ENCODE results near the gene CHAMP1.

The CHAMP1 gene

DNA sequence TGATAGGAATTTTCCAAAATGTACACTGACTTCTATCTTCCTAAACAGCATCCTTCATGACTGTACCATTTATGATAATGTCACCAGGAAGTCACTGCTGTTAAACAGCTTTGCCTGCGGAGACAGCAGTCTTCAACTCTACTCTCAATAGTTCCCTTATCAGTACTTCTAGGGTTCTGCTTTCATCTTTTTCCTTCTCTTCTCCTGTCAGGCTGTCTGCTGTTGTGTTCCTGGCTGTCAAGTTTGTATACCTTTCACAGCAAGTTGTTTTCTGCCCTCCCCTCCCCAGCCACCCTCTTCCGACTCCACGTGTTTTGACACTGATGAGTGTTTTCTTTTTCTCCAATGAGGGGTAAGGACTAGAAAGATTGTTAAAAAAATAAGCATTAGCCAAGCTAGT is 30.7 kb upstream of the CHAMP1 start:
- TF ChIP-seq ZNF274 (IDR thresholded peaks at IDR 0.05; ENCODE audit: low read depth, low read length): no peak
- H3K4me3 ChIP-seq (ENCODE audit: low read length): peak overlapping the region; percentile 20; the same call in 1 of the 2 replicates

DNA sequence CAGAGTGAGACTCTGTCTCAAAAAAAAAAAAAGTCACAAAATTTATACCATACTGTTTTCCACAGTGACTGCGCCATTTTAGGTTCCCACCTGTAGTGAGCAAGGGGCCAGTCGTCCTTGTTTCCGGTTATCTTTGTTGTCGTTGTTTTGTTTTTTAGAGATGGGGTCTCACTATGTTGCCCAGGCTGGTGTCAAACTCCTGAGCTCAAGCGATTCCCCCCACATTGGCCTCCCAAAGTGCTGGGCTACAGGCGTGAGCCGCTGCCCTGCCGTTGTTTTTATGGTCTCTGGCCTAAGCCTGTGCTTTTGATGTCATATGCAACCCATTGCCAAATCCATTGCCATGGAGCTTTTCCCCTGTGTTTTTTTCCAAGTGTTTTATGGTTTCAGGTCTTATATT is 29.6 kb upstream of the CHAMP1 start:
- no peak overlapping the region for H3K4me3 ChIP-seq (ENCODE audit: low read length)
- TF ChIP-seq ZNF274 (IDR thresholded peaks at IDR 0.05; ENCODE audit: low read depth, low read length): no peak

DNA sequence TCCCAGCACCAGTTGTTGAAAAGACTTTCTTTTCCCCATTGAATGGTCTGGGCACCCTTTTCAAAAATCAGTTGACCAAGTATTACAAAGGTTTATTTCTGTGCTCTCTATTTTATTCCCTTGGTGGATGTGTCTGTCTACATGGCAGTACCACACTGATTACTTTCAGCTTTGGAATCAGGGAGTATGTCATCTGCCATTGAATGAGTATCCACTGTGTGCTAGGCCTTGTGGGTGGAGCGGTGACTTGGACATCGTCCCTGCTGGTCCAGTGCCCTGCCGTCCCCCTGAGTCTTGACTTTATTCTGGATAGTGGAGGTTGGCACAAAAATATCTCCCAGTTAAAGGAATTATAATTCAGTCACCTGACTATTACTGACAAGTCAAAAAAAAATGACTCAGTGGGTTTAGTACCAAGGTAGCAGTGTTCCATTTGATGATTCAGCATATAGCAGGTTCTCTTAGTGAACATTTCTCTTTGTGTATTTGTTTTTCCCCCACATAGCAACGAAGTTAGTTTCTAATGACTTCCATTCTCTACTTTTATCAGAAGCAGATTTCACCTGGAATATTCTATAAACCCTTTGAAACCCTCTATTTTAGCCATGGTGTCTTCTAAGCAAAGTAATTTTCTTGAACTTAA is 29.0 kb upstream of the CHAMP1 start:
- H3K4me3 ChIP-seq (ENCODE audit: low read length): no peak overlapping the region
- no peak for TF ChIP-seq ZNF274 (IDR thresholded peaks at IDR 0.05; ENCODE audit: low read depth, low read length)

DNA sequence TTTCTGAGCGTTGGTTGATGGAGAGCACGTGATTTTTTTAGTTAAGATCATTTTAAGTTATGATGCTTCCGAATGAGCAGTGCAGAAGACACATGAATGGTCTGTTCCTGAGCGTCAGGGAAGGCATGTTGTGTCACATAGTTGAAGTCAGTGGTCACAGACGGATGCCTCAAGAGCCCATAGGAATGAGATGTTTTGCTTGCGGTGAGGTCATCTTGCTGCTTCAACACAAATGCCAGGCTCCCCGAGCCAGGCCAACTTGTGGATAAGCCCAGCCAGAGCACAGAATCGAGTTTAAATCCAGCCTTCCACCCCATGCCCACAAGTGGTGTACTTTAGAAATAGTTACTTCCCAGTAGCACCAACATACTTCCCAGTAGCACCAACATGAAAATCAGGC is 27.5 kb upstream of the CHAMP1 start:
- no peak for TF ChIP-seq ZNF274 (IDR thresholded peaks at IDR 0.05; ENCODE audit: low read depth, low read length)
- H3K4me3 ChIP-seq (ENCODE audit: low read length): no peak overlapping the region

DNA sequence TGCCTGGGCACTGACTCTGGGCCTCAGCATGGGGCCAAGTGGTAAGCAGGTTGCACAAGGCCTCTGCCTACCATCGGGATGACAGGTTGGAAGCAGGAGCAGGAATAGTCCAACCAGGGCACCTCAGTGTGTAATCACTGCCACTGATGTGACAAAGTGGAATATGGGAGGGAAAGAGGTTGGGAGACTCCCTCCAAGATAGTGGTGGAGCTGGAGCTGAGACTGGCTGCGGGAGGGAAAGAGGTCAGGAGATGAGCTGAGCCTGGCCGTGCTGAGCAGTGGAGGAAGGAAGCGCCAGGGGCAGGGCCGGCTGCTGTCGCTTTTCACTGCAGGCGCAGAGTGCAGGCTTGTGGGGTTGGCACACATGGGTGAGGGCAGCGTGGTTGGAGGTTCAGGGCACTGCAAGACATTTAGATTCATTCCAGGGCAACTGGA is 26.1 kb upstream of the CHAMP1 start:
- no peak for TF ChIP-seq ZNF274 (IDR thresholded peaks at IDR 0.05; ENCODE audit: low read depth, low read length)
- no peak overlapping the region for H3K4me3 ChIP-seq (ENCODE audit: low read length)

DNA sequence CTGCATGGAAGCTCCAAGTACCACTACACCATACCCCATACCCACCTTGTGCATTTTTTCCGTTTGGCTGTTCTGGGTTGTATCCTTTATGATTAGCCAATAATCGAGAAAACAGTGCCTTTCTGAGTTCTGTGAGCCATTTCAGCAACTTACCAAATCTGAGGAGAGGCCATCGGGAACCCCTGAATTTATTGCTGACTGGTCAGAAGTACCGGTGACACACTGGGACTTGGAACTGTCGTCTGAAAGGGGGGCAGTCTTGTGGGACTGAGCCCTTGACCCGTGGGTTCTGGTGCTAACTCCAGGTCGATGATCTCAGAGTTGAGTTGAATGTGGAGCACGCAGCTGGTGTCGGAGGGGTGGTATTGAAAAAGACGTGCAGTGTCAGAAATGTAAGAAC is 17.9 kb upstream of the CHAMP1 start:
- TF ChIP-seq ZNF274 (IDR thresholded peaks at IDR 0.05; ENCODE audit: low read depth, low read length): no peak
- no peak overlapping the region for H3K4me3 ChIP-seq (ENCODE audit: low read length)

DNA sequence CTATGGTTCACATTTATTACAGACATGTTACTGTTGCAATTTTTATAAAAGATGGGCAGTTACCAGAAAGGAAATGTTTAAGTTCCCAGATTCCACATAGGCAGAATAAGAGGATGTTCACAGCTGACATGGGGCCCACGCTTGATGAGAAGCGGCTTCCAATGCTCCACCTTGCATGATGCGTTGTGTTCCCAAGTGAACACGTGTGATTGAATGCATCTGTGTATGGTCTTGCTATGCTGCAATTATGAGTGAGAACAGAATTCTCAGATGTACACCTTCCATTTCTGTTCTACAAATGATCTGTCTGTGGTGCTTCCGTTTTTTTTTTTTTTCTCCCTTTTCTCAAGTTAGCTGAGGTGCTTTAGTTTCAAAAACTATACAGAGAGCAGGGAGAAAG is 17.4 kb upstream of the CHAMP1 start:
- no peak overlapping the region for H3K4me3 ChIP-seq (ENCODE audit: low read length)
- no peak for TF ChIP-seq ZNF274 (IDR thresholded peaks at IDR 0.05; ENCODE audit: low read depth, low read length)

DNA sequence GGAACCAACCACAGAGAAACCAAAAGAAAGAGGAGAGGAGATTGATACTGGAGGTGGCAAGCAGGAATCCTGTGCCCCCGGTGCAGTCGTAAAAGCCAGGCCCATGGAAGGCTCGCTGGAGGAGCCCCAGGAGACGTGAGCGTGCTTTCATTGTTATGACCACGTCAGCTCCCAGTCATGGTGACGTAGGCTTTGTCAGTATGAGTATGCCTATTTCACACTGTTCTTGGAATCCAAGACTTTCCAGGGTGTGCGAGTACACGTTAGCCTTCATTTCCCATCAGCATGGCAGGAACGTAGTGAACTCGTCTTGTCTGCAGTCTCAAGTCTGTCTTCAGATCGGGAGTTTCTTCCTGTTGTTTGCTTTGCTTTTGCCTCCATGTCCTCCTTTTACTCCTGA is 15.4 kb upstream of the CHAMP1 start:
- TF ChIP-seq ZNF274 (IDR thresholded peaks at IDR 0.05; ENCODE audit: low read depth, low read length): no peak
- no peak overlapping the region for H3K4me3 ChIP-seq (ENCODE audit: low read length)

DNA sequence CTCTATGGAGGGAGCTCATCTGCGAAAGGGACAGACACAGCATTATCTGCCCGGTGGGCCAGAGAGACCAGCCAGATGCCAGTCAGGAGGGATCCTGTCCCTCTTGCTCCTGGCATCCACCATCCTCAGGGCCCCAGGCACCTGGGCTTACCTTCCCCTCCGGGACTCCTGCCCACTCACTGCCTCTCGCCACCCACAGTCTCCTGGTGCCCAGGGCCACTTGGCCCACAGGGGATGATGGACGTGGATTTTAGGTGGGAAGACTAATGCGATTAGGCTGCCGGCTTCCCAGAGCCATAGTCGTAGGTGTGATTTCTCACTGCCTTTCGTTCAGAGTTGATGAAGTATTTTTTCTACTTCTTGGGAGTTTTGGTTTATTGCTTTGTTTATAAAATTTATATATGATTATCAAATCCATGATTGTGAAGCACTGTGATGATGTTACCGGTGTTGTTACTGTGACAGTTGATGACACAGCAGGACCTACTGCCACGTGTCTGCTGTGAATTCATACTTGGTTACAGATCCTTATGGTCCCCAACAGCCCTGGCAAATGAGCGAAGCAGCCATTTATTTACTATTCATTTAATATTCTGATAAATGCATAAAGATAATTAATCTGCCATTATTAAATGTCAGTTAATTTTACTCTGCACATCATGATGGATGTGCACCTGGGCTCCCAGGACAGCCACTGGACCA is 14.5 kb upstream of the CHAMP1 start:
- H3K4me3 ChIP-seq (ENCODE audit: low read length): no peak overlapping the region
- no peak for TF ChIP-seq ZNF274 (IDR thresholded peaks at IDR 0.05; ENCODE audit: low read depth, low read length)

DNA sequence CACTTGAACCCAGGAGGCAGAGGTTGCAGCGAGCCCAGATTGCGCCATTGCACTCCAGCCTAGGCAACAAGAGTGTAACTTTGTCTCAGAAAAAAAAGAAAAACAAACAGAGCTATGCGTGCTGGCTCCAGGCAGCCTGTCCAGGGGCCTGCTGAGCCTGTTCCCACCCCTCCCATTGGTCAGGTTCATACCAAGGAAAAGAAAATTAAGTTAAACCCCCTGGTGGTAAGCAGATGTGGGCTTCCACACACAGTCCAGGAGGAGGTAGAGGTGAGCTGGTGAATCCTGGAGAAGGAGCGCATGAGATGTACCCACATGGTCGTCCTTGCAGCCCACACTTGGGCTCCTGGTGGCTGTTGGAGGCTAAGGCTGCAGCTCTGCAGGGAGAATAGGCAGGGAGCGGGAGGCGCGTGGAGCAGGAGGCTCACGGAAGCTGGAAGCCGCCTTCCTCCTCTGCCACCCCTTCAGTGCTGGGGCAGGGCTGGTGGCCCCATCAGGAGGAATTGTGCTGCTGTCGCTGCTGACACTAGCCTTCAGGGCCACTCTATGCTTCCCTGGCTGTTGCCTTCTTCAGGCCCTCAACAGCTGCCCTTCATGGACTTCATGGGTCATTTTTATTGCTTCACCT is 10.5 kb upstream of the CHAMP1 start:
- no peak overlapping the region for H3K4me3 ChIP-seq (ENCODE audit: low read length)
- no peak for TF ChIP-seq ZNF274 (IDR thresholded peaks at IDR 0.05; ENCODE audit: low read depth, low read length)

DNA sequence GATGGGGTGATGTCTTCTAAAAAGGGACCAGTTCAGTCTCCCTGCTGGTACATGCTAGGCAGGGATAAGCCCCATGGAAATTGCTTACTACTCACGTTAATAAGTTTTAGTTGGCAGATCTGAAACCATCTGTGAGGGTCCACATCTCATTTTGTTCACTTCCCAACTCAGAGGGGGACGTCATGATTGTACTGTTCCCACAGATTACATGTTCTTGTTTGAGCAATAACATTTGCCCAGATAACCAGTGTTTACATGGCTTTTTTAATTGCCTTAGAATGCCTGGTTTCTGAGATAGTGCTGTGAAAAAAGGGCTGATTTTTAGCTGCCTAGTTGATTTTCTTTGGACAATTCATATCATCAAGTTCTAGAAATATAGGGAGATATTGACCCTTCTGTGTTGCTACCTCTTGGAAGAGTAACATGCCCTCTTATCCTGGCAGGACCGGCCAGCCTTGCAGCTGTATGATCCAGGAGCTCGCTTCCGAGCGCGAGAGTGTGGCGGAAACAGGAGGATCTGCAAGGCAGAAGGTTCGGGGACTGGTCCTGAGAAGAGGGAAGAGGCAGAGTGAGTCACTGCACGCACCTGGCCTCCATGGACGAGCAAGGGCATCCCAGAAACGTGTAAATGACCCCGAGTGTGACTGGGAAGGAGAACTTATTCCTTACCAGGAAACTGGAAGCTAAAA is 9.8 kb upstream of the CHAMP1 start:
- no peak overlapping the region for H3K4me3 ChIP-seq (ENCODE audit: low read length)

DNA sequence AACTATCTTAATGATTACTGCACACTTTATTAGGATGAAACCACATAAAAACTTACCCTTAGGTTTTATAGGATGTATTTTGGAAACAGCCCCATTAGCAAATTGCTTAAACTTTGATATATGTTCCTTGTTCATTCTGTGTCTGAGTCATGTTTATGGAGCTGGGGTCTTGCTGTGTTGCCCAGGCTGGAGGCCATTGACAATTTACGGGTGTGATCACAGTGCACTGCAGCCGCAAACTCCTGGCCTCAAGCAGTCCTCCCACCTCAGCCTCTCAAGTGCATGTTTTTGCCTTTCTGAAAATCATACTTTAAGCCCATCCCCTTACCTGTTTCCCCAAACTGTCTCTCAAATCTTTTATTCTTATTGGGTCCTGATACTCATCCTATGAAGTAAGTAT is 5.2 kb upstream of the CHAMP1 start:
- no peak for TF ChIP-seq ZNF274 (IDR thresholded peaks at IDR 0.05; ENCODE audit: low read depth, low read length)
- H3K4me3 ChIP-seq (ENCODE audit: low read length): no peak overlapping the region

More for the DNA sequence above, 9.8 kb upstream of the CHAMP1 start:
- no peak for TF ChIP-seq ZNF274 (IDR thresholded peaks at IDR 0.05; ENCODE audit: low read depth, low read length)

DNA sequence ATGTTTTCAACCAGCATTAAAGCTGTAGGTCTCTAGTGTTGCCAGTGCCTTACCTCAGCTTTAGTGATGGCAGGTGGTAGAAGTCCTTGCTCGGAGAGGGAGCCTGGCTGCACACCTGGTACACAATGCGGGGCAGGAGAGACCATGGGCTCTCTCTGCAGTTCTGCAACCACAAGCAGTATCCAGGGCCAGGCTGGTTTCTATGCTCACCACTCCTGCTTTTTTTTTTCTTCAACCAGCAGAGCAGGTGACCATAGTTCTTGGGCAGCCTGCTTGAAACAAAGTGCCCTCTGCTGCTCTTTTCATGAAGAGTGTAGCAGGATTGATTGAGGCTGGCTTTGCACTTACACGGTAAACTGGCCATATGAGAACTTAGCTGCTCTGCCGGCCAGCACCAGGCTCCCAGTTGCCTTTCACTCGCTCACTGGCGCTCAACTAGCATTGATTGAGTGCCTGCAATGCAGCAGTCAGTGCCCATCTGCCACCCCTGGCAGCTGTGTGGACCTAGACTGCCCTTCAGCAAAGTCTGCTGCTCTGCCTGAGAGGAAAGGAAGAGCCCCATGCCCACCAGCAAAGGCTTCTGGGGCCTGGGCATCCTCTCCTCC is 4.4 kb upstream of the CHAMP1 start:
- TF ChIP-seq ZNF274 (IDR thresholded peaks at IDR 0.05; ENCODE audit: low read depth, low read length): no peak
- no peak overlapping the region for H3K4me3 ChIP-seq (ENCODE audit: low read length)

DNA sequence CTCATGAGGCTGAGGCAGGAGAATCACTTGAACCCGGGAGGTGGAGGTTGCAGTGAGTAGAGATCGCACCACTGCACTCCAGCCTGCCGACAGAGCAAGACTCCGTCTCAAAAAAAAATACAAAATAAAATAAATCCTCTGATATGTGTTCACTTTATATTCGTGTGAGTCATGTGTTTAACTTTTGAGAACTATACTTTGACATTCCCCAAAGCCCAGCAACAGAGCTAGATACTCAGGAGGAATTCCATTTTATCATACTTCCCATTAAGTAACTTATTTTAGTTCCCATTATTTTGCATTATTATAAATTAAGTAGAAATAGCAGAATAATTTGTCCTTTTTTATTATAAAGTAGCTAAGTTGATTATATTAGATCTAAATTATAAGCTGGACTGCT is 3.3 kb upstream of the CHAMP1 start:
- no peak overlapping the region for H3K4me3 ChIP-seq (ENCODE audit: low read length)
- no peak for TF ChIP-seq ZNF274 (IDR thresholded peaks at IDR 0.05; ENCODE audit: low read depth, low read length)

Data from GM08714 (cell line).